ENCODE data around the gene MATN3. TPM values are rescaled to one million over a fixed set of nuclear protein-coding genes. Genes with fewer than 3 reads are reported as not detected.

The MATN3 gene
- total and polyA plus RNA-seq, 2 donors from 2014 or later = 2.3 to 5.0 TPM

GRCh38 chr2:20034821-20035220 is 22.4 kb upstream of the MATN3 start:
- no peak for FAIRE-seq
- no peak overlapping the region for H3K9ac ChIP-seq (ENCODE audit: low read length in 3 of 3)
- no peak overlapping the region for H3K27ac ChIP-seq (ENCODE audit: low read depth in 2 of 2, low read length in 2 of 2)

GRCh38 chr2:20034218-20034617 is 21.8 kb upstream of the MATN3 start:
- no peak for FAIRE-seq
- no peaks in the 10 kb centered on the region for H3K4me1 ChIP-seq (ENCODE audit: control insufficient read depth in 2 of 3, insufficient read depth in 2 of 3, low read depth in 1 of 3, low read length in 3 of 3)
- no peaks in the 10 kb centered on the region for H3K27me3 ChIP-seq (ENCODE audit: control insufficient read depth, insufficient read depth, low read length)
- H3K27ac ChIP-seq (ENCODE audit: low read depth in 2 of 2, low read length in 2 of 2) = no peak overlapping the region
- H3K36me3 ChIP-seq (ENCODE audit: control insufficient read depth in 2 of 3, insufficient read depth in 3 of 3, low read length in 3 of 3) = peaks cover 13 to 62% (median 48%) of the 10 kb centered on the region in 3 donors
- H3K4me3 ChIP-seq (ENCODE audit: low read length in 3 of 3) = no peak overlapping the region
- H3K9me3 ChIP-seq (ENCODE audit: control insufficient read depth in 2 of 3, insufficient read depth in 1 of 3, low read length in 3 of 3) = no peaks in the 10 kb centered on the region
- TF ChIP-seq CTCF (IDR thresholded peaks at IDR 0.05; ENCODE audit: borderline replicate concordance, extremely low read depth, insufficient read depth) = no peak
- no peak overlapping the region for H3K9ac ChIP-seq (ENCODE audit: low read length in 3 of 3)
- intact Hi-C loops (cut with DNase I) = no loop called here
- DNase-seq = no peak

More at GRCh38 chr2:20034821-20035220, 22.4 kb upstream of the MATN3 start:
- H3K9me3 ChIP-seq (ENCODE audit: control insufficient read depth in 2 of 3, insufficient read depth in 1 of 3, low read length in 3 of 3) = no peaks in the 10 kb centered on the region
- H3K4me1 ChIP-seq (ENCODE audit: control insufficient read depth in 2 of 3, insufficient read depth in 2 of 3, low read depth in 1 of 3, low read length in 3 of 3) = no peaks in the 10 kb centered on the region
- no peaks in the 10 kb centered on the region for H3K27me3 ChIP-seq (ENCODE audit: control insufficient read depth, insufficient read depth, low read length)
- peak in 1 of 5 donors; percentile 59 for DNase-seq
- no peak for TF ChIP-seq CTCF (IDR thresholded peaks at IDR 0.05; ENCODE audit: borderline replicate concordance, extremely low read depth, insufficient read depth)
- intact Hi-C loops (cut with DNase I) = no loop called here
- H3K4me3 ChIP-seq (ENCODE audit: low read length in 3 of 3) = no peak overlapping the region
- peaks cover 12 to 64% (median 48%) of the 10 kb centered on the region in 3 donors for H3K36me3 ChIP-seq (ENCODE audit: control insufficient read depth in 2 of 3, insufficient read depth in 3 of 3, low read length in 3 of 3)

GRCh38 chr2:20033322-20033721 is 20.9 kb upstream of the MATN3 start:
- Histone ChIP-seq H3K9ac (ENCODE audit: low read length in 3 of 3) (no peak overlapping the region), H3K36me3 (ENCODE audit: control insufficient read depth in 2 of 3, insufficient read depth in 3 of 3, low read length in 3 of 3) (peaks cover 15 to 62% (median 48%) of the 10 kb centered on the region in 3 donors), H3K27me3 (ENCODE audit: control insufficient read depth, insufficient read depth, low read length) (no peaks in the 10 kb centered on the region), H3K4me1 (ENCODE audit: control insufficient read depth in 2 of 3, insufficient read depth in 2 of 3, low read depth in 1 of 3, low read length in 3 of 3) (no peaks in the 10 kb centered on the region), H3K9me3 (ENCODE audit: control insufficient read depth in 2 of 3, insufficient read depth in 1 of 3, low read length in 3 of 3) (no peaks in the 10 kb centered on the region), H3K4me3 (ENCODE audit: low read length in 3 of 3) (no peak overlapping the region), H3K27ac (ENCODE audit: low read depth in 2 of 2, low read length in 2 of 2) (no peak overlapping the region)
- no peak for TF ChIP-seq CTCF (IDR thresholded peaks at IDR 0.05; ENCODE audit: borderline replicate concordance, extremely low read depth, insufficient read depth)
- intact Hi-C loops (cut with DNase I) = no loop called here
- DNase-seq = no peak
- FAIRE-seq = no peak

- Histone ChIP-seq H3K4me3 (ENCODE audit: low read length in 3 of 3) (no peak overlapping the region), H3K27me3 (ENCODE audit: control insufficient read depth, insufficient read depth, low read length) (no peaks in the 10 kb centered on the region), H3K4me1 (ENCODE audit: control insufficient read depth in 2 of 3, insufficient read depth in 2 of 3, low read depth in 1 of 3, low read length in 3 of 3) (no peaks in the 10 kb centered on the region), H3K36me3 (ENCODE audit: control insufficient read depth in 2 of 3, insufficient read depth in 3 of 3, low read length in 3 of 3) (peaks cover 9 to 42% (median 37%) of the 10 kb centered on the region in 3 donors), H3K9me3 (ENCODE audit: control insufficient read depth in 2 of 3, insufficient read depth in 1 of 3, low read length in 3 of 3) (no peaks in the 10 kb centered on the region), H3K9ac (ENCODE audit: low read length in 3 of 3) (no peak overlapping the region), H3K27ac (ENCODE audit: low read depth in 2 of 2, low read length in 2 of 2) (no peak overlapping the region)
- FAIRE-seq (no peak), DNase-seq (no peak)
- TF ChIP-seq CTCF (IDR thresholded peaks at IDR 0.05; ENCODE audit: borderline replicate concordance, extremely low read depth, insufficient read depth) = no peak
- intact Hi-C loops (cut with DNase I) = no loop called here
Observed at GRCh38 chr2:20030224-20030623, 17.8 kb upstream of the MATN3 start.

All from kidney (tissue), 14 donors.